Measurements from ENCODE around the gene EGFL7. TPM values are rescaled to one million over a fixed set of nuclear protein-coding genes. Genes with fewer than 3 reads are reported as not detected.

Gene EGFL7
- total RNA-seq, 1 experiment from 2014 or later: 54.6 TPM

- Mint-ChIP-seq H3K36me3 (no peaks in the 10 kb centered on the region), H3K9me3 (no peaks in the 10 kb centered on the region), H3K4me1 (no peaks in the 10 kb centered on the region), H3K27ac (no peak overlapping the region), H3K27me3 (ENCODE audit: low read depth) (no peaks in the 10 kb centered on the region), H3K4me3 (no peak overlapping the region)
- no peak for DNase-seq (ENCODE audit: low spot score)
- no peak for TF ChIP-seq GRHL2 (CRISPR knock-in tag; IDR thresholded peaks at IDR 0.05; ENCODE audit: insufficient replicate concordance, severe bottlenecking)
- TF ChIP-seq ARID4B (CRISPR knock-in tag; IDR thresholded peaks at IDR 0.05; ENCODE audit: borderline replicate concordance): no peak
- no peak for TF ChIP-seq KAT7 (CRISPR knock-in tag; IDR thresholded peaks at IDR 0.05; ENCODE audit: borderline replicate concordance)
- no peak for TF ChIP-seq ZNF232 (CRISPR knock-in tag; IDR thresholded peaks at IDR 0.05)
- TF ChIP-seq ZBTB21 (CRISPR knock-in tag; IDR thresholded peaks at IDR 0.05; ENCODE audit: borderline replicate concordance): no peak
- no peak for TF ChIP-seq USF1 (CRISPR knock-in tag; IDR thresholded peaks at IDR 0.05)
- no peak for TF ChIP-seq CREM (CRISPR knock-in tag; IDR thresholded peaks at IDR 0.05)
- no peak for TF ChIP-seq TP53 (CRISPR knock-in tag; IDR thresholded peaks at IDR 0.05)
- no peak for TF ChIP-seq CDX4 (CRISPR knock-in tag; IDR thresholded peaks at IDR 0.05; ENCODE audit: borderline replicate concordance)
- no peak for TF ChIP-seq FOXK1 (CRISPR knock-in tag; IDR thresholded peaks at IDR 0.05)
- no peak for TF ChIP-seq JUN (CRISPR knock-in tag; IDR thresholded peaks at IDR 0.05)
- TF ChIP-seq E2F1 (CRISPR knock-in tag; IDR thresholded peaks at IDR 0.05): no peak
- no peak for TF ChIP-seq GABPB1 (CRISPR knock-in tag; IDR thresholded peaks at IDR 0.05)
- ChIA-PET POLR2A (no interaction called here), CTCF (no interaction called here)
- no peak for ATAC-seq
Measured at GRCh38 chr9:136621734-136622093, 41.0 kb upstream of the EGFL7 start.

- ATAC-seq (no peak), DNase-seq (ENCODE audit: low spot score) (no peak)
- Mint-ChIP-seq H3K27ac (no peak overlapping the region), H3K9me3 (no peaks in the 10 kb centered on the region), H3K36me3 (no peaks in the 10 kb centered on the region), H3K4me3 (no peak overlapping the region), H3K27me3 (ENCODE audit: low read depth) (no peaks in the 10 kb centered on the region), H3K4me1 (no peaks in the 10 kb centered on the region)
- ChIA-PET POLR2A (no interaction called here), CTCF (interaction anchor here (0.6 to 8.3 kb wide), 3 partner anchors 18 to 135 kb away, joined by 3 to 163 read pairs (median 5); no protein-coding TSS in a partner anchor)
- TF ChIP-seq JUN (CRISPR knock-in tag; IDR thresholded peaks at IDR 0.05) (no peak), PREB (CRISPR knock-in tag; IDR thresholded peaks at IDR 0.05; ENCODE audit: borderline replicate concordance) (no peak), PRDM15 (CRISPR knock-in tag; IDR thresholded peaks at IDR 0.05) (no peak), JAZF1 (CRISPR knock-in tag; IDR thresholded peaks at IDR 0.05) (no peak), TEAD4 (CRISPR knock-in tag; IDR thresholded peaks at IDR 0.05) (no peak), E2F4 (CRISPR knock-in tag; IDR thresholded peaks at IDR 0.05; ENCODE audit: borderline replicate concordance, low read depth) (no peak), TP53 (CRISPR knock-in tag; IDR thresholded peaks at IDR 0.05) (no peak), CREB1 (CRISPR knock-in tag; IDR thresholded peaks at IDR 0.05) (no peak), ESRRA (CRISPR knock-in tag; IDR thresholded peaks at IDR 0.05; ENCODE audit: borderline replicate concordance) (no peak), NFATC4 (CRISPR knock-in tag; IDR thresholded peaks at IDR 0.05) (no peak), IRF1 (CRISPR knock-in tag; IDR thresholded peaks at IDR 0.05) (no peak)
Measured at GRCh38 chr9:136622538-136622948, 40.2 kb upstream of the EGFL7 start.
